ENCODE results near the gene LGSN.
"Not testable (repeated sequence)": the region's sequence is repeated elsewhere in the genome, so short reads cannot be mapped to it uniquely, and the experiment has no call there.

Gene LGSN

GRCh38 chr6:63230027-63230426, 89.8 kb downstream of the LGSN start:
- DNase-seq, result not testable (repeated sequence)

- DNase-seq, result not testable (repeated sequence)
These were observed 91.6 kb downstream of the LGSN start for GRCh38 chr6:63227928-63228894.

GRCh38 chr6:63225987-63226386, 93.8 kb downstream of the LGSN start:
- not testable (repeated sequence) for DNase-seq
